Heart left ventricle (tissue), 13 donors: Measurements from ENCODE around the gene APCS.

Source experiments
- POLR2A ChIP-seq, 2 donors: fragments of 450-650 bp; IDR thresholded peaks; one replicate each; pipeline ENCODE4 v1.6.1; 2017; ENCODE audit warnings: antibody characterized with exemption in 2 of 2, mild to moderate bottlenecking in 2 of 2, moderate library complexity in 2 of 2
- TF ChIP-seq, protein P1 (sequence below), 12 donors: fragments of 200-600 bp; sonication (generic) in 4 of 12; IDR thresholded peaks; one replicate each; pipeline versions ENCODE4 v1.5.0 to v1.8.0; 2018 to 2022; ENCODE audit warnings: antibody characterized with exemption in 12 of 12, mild to moderate bottlenecking in 5 of 12
- donor health status: ischemic (EF 13 %, LVEDD 7.1; RV severe dilation, severe dysfunction).
- donor health status: DM: no; HTN: yes; CAD: no.
- donor health status: DM: no; HTN: no; CAD: no.
- donor health status: ischemic (EF 25% LVEDD 6.9; RV normal size, moderate dysfunction).
- donor health status: ischemic (EF 25% LVEDD 5.7; RV mildly dilated, moderate dysfunction).
- donor health status: ischemic (EF 35%, LVEDD 5.7; RV mildly dilated, moderate dysfunction).
- donor health status: nonischemic (EF 11% LVEDD 7.7; RV severe dilation, severe dysfunction).
- donor health status: DM: yes; HTN: yes; CAD: no.
- donor health status: PGD.
- donor health status: ischemic (EF 29% LVEDD 5.4; RV normal size, mild dysfunction).
- donor health status: nonischemic (EF 23%, LVEDD 6.1; RV moderate dilation, normal function).

DNA sequence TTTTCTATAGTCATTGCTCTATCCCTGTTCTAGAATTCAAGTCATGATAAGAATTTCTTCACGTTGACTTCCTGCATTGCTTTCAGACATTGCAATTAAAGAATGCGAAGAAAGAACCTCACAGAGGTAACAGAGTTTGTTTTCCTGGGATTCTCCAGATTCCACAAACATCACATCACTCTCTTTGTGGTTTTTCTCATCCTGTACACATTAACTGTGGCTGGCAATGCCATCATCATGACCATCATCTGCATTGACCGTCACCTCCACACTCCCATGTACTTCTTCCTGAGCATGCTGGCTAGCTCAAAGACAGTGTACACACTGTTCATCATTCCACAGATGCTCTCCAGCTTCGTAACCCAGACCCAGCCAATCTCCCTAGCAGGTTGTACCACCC, 10.6 kb downstream of the APCS start:
- TF ChIP-seq, protein P1, sequence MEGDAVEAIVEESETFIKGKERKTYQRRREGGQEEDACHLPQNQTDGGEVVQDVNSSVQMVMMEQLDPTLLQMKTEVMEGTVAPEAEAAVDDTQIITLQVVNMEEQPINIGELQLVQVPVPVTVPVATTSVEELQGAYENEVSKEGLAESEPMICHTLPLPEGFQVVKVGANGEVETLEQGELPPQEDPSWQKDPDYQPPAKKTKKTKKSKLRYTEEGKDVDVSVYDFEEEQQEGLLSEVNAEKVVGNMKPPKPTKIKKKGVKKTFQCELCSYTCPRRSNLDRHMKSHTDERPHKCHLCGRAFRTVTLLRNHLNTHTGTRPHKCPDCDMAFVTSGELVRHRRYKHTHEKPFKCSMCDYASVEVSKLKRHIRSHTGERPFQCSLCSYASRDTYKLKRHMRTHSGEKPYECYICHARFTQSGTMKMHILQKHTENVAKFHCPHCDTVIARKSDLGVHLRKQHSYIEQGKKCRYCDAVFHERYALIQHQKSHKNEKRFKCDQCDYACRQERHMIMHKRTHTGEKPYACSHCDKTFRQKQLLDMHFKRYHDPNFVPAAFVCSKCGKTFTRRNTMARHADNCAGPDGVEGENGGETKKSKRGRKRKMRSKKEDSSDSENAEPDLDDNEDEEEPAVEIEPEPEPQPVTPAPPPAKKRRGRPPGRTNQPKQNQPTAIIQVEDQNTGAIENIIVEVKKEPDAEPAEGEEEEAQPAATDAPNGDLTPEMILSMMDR (IDR thresholded peaks at IDR 0.05) = no peak
- no peak for TF ChIP-seq POLR2A (IDR thresholded peaks at IDR 0.05)
